ENCODE results near the gene CDH6. TPM values are rescaled to one million over a fixed set of nuclear protein-coding genes. Genes with fewer than 3 reads are reported as not detected.

Gene CDH6
- total RNA-seq, 1 donor from 2014 or later: not detected

- no peaks in the 10 kb centered on the region for H3K4me1 Mint-ChIP-seq
- H3K27me3 Mint-ChIP-seq: no peaks in the 10 kb centered on the region
- ATAC-seq (ENCODE audit: low read depth) (no peak), DNase-seq (no peak)
- peaks cover 2% of the 10 kb centered on the region for H3K9me3 Mint-ChIP-seq
- TF ChIP-seq CTCF (IDR thresholded peaks at IDR 0.05): no peak
- ChIA-PET POLR2A (no interaction called here), CTCF (no interaction called here)
- H3K4me3 Mint-ChIP-seq: no peak overlapping the region
- no peaks in the 10 kb centered on the region for H3K36me3 Mint-ChIP-seq (ENCODE audit: low read depth)
- H3K27ac Mint-ChIP-seq: no peak overlapping the region
- intact Hi-C loops (cut with micrococcal nuclease): no loop called here
These were observed 53.9 kb downstream of the CDH6 start for GRCh38 chr5:31247381-31247780.

GRCh38 chr5:31250201-31250600 lies 56.7 kb downstream of the CDH6 start:
- ATAC-seq (ENCODE audit: low read depth): no peak
- intact Hi-C loops (cut with micrococcal nuclease): no loop called here
- H3K27me3 Mint-ChIP-seq: no peaks in the 10 kb centered on the region

GRCh38 chr5:31251032-31251431 lies 57.5 kb downstream of the CDH6 start:
- H3K4me3 Mint-ChIP-seq: no peak overlapping the region
- intact Hi-C loops (cut with micrococcal nuclease): no loop called here
- peaks cover 8% of the 10 kb centered on the region for H3K9me3 Mint-ChIP-seq
- ChIA-PET CTCF (no interaction called here), POLR2A (no interaction called here)
- no peaks in the 10 kb centered on the region for H3K27me3 Mint-ChIP-seq
- no peak overlapping the region for H3K27ac Mint-ChIP-seq
- TF ChIP-seq CTCF (IDR thresholded peaks at IDR 0.05): no peak
- no peak for ATAC-seq (ENCODE audit: low read depth)
- no peaks in the 10 kb centered on the region for H3K4me1 Mint-ChIP-seq
- no peak for DNase-seq
- no peaks in the 10 kb centered on the region for H3K36me3 Mint-ChIP-seq (ENCODE audit: low read depth)

More at GRCh38 chr5:31250201-31250600, 56.7 kb downstream of the CDH6 start:
- H3K9me3 Mint-ChIP-seq: peaks cover 8% of the 10 kb centered on the region
- ChIA-PET CTCF (no interaction called here), POLR2A (no interaction called here)
- no peak overlapping the region for H3K4me3 Mint-ChIP-seq
- no peak for DNase-seq
- H3K36me3 Mint-ChIP-seq (ENCODE audit: low read depth): no peaks in the 10 kb centered on the region
- no peak overlapping the region for H3K27ac Mint-ChIP-seq
- no peak for TF ChIP-seq CTCF (IDR thresholded peaks at IDR 0.05)
- no peaks in the 10 kb centered on the region for H3K4me1 Mint-ChIP-seq

- POLR2A ChIA-PET: no interaction called here
- H3K4me3 Mint-ChIP-seq: no peak overlapping the region
- CTCF ChIA-PET: no interaction called here
- ATAC-seq (ENCODE audit: low read depth) (no peak), DNase-seq (no peak)
- no peaks in the 10 kb centered on the region for H3K36me3 Mint-ChIP-seq (ENCODE audit: low read depth)
- TF ChIP-seq CTCF (IDR thresholded peaks at IDR 0.05): no peak
- H3K9me3 Mint-ChIP-seq: peaks cover 8% of the 10 kb centered on the region
- no peaks in the 10 kb centered on the region for H3K4me1 Mint-ChIP-seq
- no peak overlapping the region for H3K27ac Mint-ChIP-seq
- intact Hi-C loops (cut with micrococcal nuclease): no loop called here
- H3K27me3 Mint-ChIP-seq: no peaks in the 10 kb centered on the region
These were observed 61.6 kb downstream of the CDH6 start for GRCh38 chr5:31255041-31255440.

- TF ChIP-seq CTCF (IDR thresholded peaks at IDR 0.05): no peak
- no peak for ATAC-seq (ENCODE audit: low read depth)
- DNase-seq: no peak
- CTCF ChIA-PET: no interaction called here
- no peaks in the 10 kb centered on the region for H3K4me1 Mint-ChIP-seq
- no peaks in the 10 kb centered on the region for H3K27me3 Mint-ChIP-seq
- H3K36me3 Mint-ChIP-seq (ENCODE audit: low read depth): no peaks in the 10 kb centered on the region
- POLR2A ChIA-PET: no interaction called here
- H3K4me3 Mint-ChIP-seq: no peak overlapping the region
- H3K9me3 Mint-ChIP-seq: no peaks in the 10 kb centered on the region
- intact Hi-C loops (cut with micrococcal nuclease): no loop called here
- H3K27ac Mint-ChIP-seq: no peak overlapping the region
These were observed 74.8 kb downstream of the CDH6 start for GRCh38 chr5:31268256-31268655.

Data from activated B cell treated with CpG ODN at 0.5 μM for 24 hours (primary cell).